ENCODE results near the gene C2CD2.

DNA sequence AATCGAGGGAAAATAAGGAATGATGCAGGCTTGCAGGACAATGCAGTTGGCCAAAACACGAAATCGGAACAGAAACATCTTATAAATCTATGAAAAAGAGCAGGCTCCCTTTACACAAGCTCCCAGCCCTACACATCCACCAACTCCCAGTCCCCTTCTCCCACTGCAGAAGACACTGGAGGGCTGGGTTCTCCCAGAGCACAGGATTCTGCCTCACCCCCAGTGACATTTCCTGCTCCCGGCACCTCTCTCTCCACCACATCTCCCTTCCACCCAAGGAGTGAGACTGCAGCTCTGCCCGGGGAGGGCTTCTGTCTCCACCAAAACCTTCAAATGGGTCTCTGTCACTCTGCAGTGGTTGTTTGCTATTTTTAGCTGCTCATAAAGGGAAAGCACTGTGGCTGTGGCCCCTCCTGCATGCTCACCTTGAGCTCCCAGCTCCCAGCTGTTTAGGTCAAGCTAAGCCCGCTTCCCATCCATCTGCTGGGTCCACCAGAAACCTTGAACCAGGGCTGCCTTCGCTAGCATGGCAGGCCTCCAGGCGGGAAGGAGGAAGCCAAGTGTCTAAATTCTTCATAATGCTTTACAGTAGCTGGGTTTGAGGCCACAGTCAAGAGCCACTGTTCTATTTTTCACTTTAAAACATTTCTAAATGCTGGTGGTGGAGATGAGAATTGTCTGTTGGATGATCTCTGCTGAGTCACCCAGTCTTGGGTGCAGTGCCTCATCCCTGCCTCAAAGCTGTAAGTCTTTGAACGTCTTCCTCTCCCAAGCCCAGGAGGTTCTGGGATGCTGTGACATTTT is 3.3 kb upstream of the C2CD2 start:
- TF ChIP-seq, protein P1, sequence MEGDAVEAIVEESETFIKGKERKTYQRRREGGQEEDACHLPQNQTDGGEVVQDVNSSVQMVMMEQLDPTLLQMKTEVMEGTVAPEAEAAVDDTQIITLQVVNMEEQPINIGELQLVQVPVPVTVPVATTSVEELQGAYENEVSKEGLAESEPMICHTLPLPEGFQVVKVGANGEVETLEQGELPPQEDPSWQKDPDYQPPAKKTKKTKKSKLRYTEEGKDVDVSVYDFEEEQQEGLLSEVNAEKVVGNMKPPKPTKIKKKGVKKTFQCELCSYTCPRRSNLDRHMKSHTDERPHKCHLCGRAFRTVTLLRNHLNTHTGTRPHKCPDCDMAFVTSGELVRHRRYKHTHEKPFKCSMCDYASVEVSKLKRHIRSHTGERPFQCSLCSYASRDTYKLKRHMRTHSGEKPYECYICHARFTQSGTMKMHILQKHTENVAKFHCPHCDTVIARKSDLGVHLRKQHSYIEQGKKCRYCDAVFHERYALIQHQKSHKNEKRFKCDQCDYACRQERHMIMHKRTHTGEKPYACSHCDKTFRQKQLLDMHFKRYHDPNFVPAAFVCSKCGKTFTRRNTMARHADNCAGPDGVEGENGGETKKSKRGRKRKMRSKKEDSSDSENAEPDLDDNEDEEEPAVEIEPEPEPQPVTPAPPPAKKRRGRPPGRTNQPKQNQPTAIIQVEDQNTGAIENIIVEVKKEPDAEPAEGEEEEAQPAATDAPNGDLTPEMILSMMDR (IDR thresholded peaks at IDR 0.05; ENCODE audit: poor library complexity) = no peak
- no peak for TF ChIP-seq EZH2 (IDR thresholded peaks at IDR 0.05; ENCODE audit: borderline replicate concordance)
